ENCODE measurements around the gene FAM120B.
"Not testable (repeated sequence)": the region's sequence is repeated elsewhere in the genome, so short reads cannot be mapped to it uniquely, and the experiment has no call there.

Gene FAM120B

DNA sequence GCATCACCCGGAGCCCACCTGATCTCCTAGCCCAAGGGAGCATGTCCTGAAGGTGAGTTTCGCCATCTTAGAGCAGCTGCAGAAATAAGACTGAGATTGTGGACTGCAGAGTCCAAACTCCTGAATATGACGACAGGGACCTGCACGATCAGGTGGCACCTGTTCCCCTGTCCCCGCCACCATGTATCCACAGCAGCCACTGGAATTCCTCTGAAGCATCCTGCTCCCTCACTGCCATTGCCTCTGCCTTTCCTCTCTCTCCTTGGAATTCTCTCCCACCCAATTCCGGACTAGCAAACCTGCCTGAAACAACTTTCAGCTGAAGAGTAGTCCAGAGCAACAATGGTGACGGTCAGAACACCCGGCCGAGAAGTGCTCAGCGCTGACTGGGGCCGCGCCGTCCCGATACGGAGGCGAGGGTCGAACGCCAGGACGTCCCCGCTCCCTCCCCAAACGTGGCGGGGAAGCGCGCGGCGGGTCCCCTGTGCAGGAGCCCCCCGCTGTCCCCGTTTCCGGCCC is 694 bp upstream of the FAM120B start:
- no peak for DNase-seq

GRCh38 chr6:170307080-170307545 is 555 bp downstream of the FAM120B start:
- DNase-seq, result no peak

GRCh38 chr6:170308761-170309160 is 2.2 kb downstream of the FAM120B start:
- DNase-seq, result no peak

- no peak for DNase-seq
These were observed 5.1 kb downstream of the FAM120B start for GRCh38 chr6:170311696-170312095.

DNA sequence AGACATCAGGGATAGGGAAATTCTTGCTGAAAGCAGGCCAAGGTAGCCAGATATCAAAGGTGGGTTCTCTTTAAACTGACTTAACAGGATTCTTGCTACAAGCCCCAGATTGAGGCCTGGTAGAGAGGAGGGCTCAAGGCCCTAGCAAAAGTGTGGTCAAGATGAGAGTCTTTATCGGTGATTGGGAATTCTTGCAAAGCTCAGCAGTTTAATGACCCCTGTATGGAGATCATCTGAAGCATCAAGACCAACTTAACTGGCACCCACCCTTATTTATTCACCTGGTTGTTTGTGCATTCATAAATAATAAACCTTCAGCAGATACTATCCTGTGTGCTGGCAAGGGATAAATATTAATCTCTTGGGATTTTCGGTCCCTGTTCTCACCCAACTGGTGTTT is 6.3 kb downstream of the FAM120B start:
- no peak for DNase-seq

DNA sequence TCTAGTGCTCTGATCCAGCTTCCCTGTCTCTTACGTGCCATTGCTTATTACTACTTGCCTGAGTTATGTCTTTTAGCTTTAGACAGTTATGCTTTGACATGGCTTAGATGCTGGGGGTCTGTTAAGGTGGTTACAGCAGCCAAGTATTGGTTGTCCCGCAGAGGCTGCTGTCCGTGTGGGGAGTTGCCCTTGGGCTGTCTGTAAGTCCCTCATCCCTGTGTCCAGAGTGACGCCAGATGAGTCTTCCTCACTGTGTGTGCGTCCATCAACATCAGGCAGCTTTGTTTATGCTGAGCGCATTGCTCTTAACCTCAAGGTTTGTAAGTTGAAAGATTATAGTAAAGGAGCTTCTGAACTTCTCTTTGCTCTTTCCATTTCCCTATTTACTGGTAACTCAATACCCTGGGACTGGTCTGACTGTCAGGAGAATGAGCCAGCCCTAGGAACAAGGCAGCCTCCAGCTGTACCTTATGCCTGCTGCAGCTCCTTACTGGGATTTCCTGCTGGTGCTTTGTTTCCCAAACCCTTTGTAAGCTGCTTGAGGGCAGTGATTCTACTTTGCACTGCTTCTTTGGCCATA is 7.2 kb downstream of the FAM120B start:
- DNase-seq, result no peak

DNA sequence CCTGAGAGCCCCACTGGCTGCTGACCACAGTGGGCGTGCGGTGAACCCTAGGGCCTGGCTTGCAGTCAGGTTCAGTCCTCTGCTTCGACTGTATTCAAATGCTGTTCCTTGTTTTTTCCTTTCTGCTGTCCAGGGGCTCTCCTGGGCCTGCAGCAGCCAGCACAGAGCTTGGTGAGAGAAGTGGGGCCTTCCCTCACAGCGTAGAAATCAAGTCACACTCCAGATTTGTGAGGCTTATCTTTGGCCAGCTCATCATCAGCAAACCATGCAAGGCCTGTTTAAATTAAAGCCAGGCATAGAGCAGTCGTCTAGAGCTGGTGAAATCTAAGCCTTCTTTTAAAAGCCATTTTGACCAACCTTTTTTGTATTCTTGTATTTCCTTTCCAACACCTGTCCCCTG is 8.4 kb downstream of the FAM120B start:
- no peak for DNase-seq

GRCh38 chr6:170316071-170316470 is 9.5 kb downstream of the FAM120B start:
- no peak for DNase-seq

GRCh38 chr6:170317076-170317475 is 10.5 kb downstream of the FAM120B start:
- DNase-seq, result no peak

DNA sequence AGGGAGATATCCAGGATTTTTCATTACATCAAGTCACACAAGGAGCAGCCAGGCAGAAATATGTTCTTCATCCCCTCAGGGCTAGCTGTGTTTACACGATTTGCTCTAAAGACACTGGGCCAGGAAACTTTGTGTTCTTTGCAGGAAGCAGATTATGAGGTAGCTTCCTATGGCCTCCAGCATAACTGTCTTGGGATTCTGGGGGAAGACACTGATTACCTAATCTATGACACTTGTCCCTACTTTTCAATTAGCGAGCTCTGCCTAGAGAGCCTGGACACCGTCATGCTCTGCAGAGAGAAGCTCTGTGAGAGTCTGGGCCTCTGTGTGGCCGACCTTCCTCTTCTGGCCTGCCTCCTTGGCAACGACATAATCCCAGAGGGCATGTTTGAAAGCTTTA is 11.2 kb downstream of the FAM120B start:
- DNase-seq, result no peak

- no peak for DNase-seq
These were observed 22.8 kb downstream of the FAM120B start for GRCh38 chr6:170329321-170329720.

DNA sequence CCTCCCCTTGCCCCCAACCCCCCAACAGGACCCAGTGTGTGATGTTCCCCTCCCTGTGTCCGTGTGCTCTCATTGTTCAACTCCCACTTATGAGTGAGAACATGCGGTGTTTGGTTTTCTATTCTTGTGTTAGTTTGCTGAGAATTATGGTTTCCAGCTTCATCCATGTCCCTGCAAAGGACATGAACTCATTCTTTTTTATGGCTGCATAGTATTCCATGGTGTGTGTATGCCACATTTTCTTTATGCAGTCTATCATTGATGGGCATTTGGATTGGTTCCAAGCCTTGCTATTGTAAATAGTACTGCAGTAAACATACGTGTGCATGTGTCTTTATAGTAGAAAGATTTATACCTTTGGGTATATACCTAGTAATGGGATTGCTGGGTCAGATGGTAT is 28.6 kb downstream of the FAM120B start:
- not testable (repeated sequence) for DNase-seq

DNA sequence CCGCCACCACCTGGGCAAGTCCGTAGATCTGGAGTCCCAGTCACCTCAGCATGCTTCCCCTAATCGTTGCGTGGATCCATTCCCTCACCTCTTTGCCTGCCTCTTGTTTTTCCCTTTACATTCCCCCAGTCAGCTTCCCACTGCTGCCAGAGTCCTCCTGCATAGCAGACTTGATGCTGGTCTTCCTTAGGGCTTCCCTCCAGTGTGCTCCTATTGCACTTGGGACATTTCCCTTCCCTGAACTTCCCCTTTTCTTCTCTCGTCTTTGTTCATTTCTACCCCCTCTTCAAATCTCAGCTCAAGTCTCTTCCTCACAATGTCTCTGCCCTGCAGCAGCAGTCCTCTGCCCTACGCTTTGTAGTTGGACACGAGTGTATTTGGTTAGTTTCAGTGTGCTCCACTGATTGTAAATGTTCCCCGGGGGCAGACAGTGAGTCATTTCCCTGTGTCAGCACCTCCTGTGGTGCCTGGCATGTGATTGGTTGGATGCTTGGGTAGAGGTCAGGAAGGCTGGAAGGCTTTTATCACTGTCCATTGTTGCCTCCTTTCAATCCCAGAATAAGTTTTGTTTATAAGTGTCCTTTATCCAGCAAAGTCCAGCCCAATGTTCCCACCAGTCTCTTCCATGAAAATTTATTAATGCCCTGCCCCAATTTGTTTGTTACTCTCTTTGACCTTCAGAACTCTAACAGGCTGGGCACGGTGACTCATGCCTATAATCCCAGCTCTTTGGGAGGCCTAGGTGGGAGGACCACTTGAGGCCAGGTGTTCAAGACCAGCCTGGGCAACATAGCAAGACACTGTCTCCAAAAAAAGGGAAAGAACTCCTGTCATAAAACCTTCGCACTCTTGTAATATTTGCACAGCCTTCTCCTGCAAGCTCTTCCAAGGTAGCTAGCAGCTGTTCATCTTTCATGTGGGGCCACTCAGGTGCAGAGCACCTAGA is 38.3 kb downstream of the FAM120B start:
- no peak for DNase-seq

DNA sequence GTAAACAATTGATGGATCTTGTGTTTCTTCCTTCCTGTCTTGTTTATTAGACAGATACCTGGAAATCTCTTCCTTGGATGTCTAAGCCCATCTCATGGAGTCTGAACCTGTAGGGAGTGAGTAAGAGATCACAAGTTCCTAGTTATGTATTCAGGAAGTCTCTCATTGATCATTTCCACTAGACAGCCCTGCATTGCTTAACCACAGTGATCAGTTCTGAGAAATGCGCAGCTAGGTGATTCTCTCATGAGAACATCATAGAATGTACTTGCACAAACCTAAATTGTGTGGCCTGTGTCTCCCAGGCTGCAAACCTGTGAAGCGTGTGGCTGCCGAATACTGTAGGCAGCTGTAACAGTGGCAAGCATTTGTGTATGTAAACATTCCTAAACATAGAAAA is 39.1 kb downstream of the FAM120B start:
- DNase-seq, result no peak

- no peak for DNase-seq
These were observed 40.1 kb downstream of the FAM120B start for GRCh38 chr6:170346649-170347048.

DNA sequence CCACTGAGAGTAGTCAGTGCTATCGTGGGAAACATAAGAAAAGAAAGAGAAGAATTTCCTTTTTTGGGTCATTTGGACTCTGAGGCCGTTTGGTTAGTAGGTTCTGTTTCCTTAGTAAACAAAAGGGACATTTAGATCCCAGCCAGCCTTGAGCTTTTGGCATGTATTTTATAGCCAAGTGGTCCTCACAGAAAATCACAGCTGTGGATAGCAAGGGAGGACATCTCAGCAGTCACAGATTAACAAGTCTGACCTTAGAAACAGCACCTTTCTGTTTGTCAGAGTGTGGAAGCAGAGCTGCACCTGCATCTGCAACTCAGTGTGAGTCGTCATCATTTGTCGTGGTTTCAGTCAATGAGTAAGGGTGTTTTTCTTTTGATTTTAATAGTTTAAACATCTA is 40.5 kb downstream of the FAM120B start:
- DNase-seq, result no peak

DNA sequence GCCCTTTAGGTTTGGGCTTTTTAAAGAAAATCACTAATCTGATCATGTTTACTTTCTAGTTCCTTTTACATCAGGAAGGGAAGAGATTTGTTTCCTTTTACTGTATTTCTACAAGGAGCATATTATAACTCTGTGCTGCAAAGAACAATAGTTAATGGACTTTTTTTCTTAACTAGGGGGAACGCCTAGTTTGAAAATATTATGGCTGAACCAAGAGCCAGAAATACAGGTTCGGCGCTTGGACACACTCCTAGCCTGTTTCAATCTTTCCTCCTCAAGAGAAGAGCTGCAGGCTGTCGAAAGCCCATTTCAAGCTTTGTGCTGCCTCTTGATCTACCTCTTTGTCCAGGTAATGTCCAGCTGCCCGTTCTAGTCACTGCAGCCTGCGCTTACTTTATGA is 41.4 kb downstream of the FAM120B start:
- no peak for DNase-seq

GRCh38 chr6:170351456-170351855 is 44.9 kb downstream of the FAM120B start:
- DNase-seq, result not testable (repeated sequence)

DNA sequence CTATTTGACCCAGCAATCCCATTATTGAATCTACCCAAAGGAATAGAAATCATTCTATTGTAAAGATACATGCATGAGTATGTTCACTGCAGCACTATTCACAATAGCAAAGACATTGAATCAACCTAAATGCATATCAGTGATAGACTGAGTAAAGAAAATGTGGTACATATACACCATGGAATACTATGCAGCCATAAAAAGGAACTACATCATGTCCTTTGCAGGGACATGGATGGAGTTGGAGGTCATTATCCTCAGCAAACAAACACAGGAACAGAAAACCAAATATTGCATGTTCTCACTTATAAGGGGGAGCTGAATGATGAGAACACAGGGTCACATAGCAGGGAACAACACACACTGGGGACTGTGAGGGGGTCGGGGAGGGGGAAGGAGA is 48.6 kb downstream of the FAM120B start:
- not testable (repeated sequence) for DNase-seq

GRCh38 chr6:170355661-170356060 is 49.1 kb downstream of the FAM120B start:
- no peak for DNase-seq

GRCh38 chr6:170357812-170358211 is 51.3 kb downstream of the FAM120B start:
- DNase-seq, result no peak

DNA sequence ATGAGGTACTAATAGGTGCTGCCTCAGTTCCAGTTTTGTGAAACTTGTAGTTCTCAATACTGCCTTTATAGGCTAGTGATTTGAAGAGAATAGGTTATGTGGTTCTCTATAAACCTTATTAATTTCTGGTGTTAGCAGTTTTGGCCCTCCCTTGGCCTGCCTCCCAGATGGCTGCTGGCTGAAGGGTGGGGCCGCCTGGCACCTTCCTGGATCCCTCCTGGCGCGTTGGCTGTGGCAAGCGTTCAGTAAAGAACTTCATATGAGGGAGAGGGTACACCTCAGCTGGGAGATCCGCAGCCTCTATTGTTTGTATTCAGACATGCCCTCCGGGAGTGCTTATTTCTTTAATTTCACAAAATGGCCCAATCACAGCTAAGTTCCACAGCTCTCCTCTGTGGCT is 51.9 kb downstream of the FAM120B start:
- DNase-seq, result no peak

DNA sequence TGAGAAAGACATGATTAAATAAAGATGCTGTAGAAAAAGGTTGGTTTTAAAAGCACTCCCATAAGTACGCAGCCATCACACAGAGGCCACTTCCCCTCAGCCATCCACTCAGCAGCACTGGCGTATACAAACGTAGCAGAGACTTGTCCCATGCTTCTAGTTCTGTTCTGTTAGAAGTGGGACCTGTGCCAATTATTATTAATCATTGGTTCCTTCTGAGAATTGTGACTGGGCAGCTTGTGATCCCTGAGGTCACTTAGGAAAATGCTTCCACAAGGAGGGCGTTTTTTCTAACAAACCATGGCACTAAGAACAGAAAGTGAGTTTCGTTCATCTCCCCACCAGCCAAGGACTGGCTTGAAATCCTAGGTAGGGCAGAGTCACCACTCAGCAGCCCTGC is 53.9 kb downstream of the FAM120B start:
- no peak for DNase-seq

GRCh38 chr6:170361335-170361734 is 54.8 kb downstream of the FAM120B start:
- DNase-seq, result no peak

Data from stimulated activated CD4-positive, alpha-beta T cell treated with anti-CD3 and anti-CD28 coated beads, Interleukin-12 subunit alpha, Interleukin-12 subunit beta, amount 100 ng/mL, for 4 hours (primary cell).